Measurements from ENCODE around the gene SEPTIN3. TPM values are rescaled to one million over a fixed set of nuclear protein-coding genes. Genes with fewer than 3 reads are reported as not detected.

Gene SEPTIN3
- total and polyA plus RNA-seq, 9 of the 15 experiments (the other 6 are each of a cell fraction or from before 2014, with no cell fraction given): 0.06 TPM; not detected in 8

DNA sequence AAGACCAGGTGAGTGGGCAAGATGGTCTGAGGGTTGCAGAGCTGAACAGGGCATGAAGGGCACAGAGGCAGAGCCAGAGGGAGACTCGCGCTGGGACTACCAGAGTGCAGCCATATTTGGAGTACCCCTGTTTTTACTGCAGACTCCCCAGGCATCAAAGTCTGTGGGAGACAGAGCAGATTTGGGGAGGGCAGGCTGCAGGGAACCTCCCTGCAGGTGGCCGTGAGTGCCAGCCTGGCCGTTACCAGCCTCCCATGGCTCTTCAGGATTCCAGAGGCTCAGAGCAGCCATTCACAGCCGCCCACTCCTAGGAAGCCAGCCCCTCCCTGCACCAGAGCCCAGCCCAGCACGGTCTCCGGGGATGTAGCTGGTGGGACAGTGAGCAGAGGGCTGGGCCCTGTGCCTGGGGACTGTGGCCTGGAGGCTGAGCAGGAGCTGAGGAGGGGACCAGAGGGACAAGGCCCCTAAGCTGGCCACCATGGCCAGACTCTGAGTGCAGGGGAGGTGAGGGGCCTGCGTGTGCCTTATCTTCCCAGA, at the start of gene SEPTIN3 (continued):
- TF ChIP-seq, protein P1, sequence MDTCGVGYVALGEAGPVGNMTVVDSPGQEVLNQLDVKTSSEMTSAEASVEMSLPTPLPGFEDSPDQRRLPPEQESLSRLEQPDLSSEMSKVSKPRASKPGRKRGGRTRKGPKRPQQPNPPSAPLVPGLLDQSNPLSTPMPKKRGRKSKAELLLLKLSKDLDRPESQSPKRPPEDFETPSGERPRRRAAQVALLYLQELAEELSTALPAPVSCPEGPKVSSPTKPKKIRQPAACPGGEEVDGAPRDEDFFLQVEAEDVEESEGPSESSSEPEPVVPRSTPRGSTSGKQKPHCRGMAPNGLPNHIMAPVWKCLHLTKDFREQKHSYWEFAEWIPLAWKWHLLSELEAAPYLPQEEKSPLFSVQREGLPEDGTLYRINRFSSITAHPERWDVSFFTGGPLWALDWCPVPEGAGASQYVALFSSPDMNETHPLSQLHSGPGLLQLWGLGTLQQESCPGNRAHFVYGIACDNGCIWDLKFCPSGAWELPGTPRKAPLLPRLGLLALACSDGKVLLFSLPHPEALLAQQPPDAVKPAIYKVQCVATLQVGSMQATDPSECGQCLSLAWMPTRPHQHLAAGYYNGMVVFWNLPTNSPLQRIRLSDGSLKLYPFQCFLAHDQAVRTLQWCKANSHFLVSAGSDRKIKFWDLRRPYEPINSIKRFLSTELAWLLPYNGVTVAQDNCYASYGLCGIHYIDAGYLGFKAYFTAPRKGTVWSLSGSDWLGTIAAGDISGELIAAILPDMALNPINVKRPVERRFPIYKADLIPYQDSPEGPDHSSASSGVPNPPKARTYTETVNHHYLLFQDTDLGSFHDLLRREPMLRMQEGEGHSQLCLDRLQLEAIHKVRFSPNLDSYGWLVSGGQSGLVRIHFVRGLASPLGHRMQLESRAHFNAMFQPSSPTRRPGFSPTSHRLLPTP (IDR thresholded peaks at IDR 0.05; ENCODE audit: borderline replicate concordance, extremely low read depth, insufficient read length): no peak
- TF ChIP-seq ZNF12 (CRISPR knock-in tag; IDR thresholded peaks at IDR 0.05) (no peak), KHSRP (IDR thresholded peaks at IDR 0.05) (no peak), KDM5B (IDR thresholded peaks at IDR 0.05; ENCODE audit: insufficient replicate concordance, low read depth, low read length) (no peak), MAFF (IDR thresholded peaks at IDR 0.05; ENCODE audit: low read length) (no peak), PRPF4 (IDR thresholded peaks at IDR 0.05; ENCODE audit: insufficient read depth, low read depth, low read length, poor library complexity, severe bottlenecking) (no peak)
- TF ChIP-seq, protein P2, sequence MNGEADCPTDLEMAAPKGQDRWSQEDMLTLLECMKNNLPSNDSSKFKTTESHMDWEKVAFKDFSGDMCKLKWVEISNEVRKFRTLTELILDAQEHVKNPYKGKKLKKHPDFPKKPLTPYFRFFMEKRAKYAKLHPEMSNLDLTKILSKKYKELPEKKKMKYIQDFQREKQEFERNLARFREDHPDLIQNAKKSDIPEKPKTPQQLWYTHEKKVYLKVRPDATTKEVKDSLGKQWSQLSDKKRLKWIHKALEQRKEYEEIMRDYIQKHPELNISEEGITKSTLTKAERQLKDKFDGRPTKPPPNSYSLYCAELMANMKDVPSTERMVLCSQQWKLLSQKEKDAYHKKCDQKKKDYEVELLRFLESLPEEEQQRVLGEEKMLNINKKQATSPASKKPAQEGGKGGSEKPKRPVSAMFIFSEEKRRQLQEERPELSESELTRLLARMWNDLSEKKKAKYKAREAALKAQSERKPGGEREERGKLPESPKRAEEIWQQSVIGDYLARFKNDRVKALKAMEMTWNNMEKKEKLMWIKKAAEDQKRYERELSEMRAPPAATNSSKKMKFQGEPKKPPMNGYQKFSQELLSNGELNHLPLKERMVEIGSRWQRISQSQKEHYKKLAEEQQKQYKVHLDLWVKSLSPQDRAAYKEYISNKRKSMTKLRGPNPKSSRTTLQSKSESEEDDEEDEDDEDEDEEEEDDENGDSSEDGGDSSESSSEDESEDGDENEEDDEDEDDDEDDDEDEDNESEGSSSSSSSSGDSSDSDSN (IDR thresholded peaks at IDR 0.05; ENCODE audit: borderline replicate concordance in 1 of 2, low read depth in 2 of 2, low read length in 2 of 2): no peak
